HCEC 1CT (cell line): Measurements from ENCODE around the gene PRKACG.
"Not testable (repeated sequence)": the region's sequence is repeated elsewhere in the genome, so short reads cannot be mapped to it uniquely, and the experiment has no call there.

Experiments used
- DNase-seq: peaks from one replicate; pipeline ENCODE4 v3.0.0-alpha.2; 2017

Gene PRKACG

DNA sequence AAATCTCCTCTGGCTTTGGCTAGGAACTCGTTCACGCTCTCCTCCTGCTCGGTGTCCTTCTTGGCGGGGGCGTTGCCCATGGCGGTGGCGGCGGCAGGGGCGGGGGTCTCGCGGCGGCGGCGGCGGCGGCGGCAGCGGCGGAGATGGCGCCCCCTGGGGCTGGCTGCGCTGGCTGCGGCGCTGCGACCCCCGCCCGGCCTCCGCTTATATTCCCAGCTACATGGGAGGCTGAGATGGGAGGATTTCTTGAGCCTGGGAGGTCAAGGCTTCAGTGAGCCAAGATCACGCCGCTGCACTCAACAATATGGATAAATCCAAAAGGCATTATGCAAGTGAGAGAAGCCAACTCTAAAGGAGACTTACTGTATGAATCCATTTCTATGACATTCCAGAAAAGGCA is at the start of gene PRKACG:
Gene PRKACG (minus strand): TSS at position 101 of the 400 bp plus-strand sequence. CDS start 21 bp downstream, at position 80.
- no peak for DNase-seq

DNA sequence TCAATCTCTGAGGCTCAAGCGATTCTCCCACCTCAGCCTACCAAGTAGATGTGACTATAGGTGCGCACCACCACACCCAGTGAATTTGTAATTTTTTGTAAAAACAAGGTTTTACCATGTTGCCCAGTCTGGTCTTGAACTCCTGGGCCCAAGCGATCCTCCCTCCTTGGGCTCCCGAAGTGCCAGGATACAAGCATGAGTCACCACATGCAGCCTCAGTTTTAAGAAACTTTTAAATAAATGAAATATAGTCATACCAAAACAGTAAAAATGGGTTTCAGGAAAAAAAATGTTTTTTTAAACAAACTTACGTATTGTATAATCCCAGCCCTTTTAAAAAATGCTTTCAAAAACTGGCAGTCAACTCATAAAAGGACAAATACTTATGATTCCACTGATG is 48.3 kb upstream of the PRKACG start:
- no peak for DNase-seq

DNA sequence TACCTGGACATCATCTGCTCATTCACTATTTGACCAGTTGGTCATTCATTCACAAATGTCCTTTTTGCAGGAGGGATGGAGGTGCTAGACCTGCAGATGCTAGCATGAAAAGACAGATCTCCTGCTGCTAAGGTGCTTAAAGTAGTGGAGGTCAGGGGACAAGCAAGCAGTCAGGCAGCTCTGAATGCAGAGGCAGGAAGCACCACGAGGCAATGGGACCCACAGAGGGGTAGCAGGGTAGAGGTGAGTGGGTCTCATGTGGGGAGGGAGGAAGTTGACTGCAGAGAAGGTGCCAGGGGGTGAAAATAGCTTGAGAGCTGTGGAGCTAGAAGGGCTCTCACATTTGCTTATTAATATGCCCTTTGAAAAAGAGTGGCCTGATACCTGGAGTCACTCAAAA is 46.9 kb upstream of the PRKACG start:
- DNase-seq: no peak

DNA sequence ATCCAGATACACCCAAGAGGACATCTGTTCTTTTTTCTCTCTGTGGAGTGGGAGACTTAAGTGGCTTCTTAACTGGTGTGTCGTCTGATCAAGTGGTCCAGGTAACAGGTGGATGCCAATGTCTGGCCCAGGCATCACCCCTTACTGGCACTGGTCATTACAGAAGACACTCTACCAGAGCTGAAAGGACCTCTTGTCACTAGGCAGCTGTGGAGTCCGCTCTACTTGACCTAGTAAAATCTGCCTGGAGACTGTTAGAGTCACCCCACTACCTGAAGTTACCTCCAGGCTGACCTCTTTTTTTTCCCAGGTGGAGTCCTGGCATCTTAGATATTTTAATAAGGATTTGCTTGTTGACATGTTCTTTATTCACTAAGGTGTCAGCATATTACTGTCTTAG is 44.2 kb upstream of the PRKACG start:
- no peak for DNase-seq

DNA sequence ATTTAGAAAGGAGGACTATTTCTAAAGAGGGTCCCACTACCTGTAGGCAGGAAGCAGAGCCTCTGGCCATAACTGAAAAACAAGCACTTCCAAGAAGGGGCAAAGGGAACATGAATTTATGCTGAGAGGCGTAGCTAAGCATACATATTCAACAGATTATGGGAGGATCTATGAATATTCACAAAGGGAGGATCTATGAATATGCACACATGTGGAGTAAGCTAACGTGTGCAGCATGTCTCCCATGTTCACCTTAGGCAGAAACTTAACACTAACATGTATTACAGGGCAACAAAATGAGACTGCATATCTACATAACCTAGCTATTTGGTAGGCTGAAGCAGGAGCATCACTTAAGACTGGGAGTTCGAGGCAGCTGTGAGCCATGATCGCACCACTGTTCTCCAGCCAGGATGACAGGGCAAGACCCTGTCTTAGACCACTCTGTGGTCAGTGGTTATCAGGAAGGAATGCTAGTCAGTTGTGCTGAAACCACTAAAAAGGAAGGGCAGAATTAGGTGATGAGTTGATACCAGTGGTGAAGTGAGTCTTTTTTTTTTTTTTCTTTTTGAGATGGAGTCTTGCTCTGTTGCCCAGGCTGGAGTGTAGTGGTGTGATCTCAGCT is 42.4 kb upstream of the PRKACG start:
- DNase-seq: no peak

DNA sequence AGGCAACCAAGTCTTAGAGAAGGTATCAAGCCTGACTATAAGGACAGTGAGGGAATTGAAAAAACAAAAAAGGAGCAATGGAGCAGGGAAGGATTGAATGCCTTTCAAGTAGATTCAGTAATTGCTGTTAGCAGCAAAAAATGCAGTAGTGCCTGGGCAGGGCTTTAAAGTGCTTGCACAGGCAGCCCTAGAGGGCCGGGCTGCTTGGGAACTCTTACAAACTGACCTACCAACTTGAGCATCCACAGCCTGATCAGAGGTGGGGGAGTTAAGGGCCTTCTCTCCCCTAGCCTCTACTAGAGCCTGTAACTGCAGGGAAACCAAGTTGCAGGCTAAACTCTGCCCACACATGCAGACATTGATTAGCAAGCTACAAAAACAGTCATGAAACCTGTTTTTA is 41.1 kb upstream of the PRKACG start:
- no peak for DNase-seq

DNA sequence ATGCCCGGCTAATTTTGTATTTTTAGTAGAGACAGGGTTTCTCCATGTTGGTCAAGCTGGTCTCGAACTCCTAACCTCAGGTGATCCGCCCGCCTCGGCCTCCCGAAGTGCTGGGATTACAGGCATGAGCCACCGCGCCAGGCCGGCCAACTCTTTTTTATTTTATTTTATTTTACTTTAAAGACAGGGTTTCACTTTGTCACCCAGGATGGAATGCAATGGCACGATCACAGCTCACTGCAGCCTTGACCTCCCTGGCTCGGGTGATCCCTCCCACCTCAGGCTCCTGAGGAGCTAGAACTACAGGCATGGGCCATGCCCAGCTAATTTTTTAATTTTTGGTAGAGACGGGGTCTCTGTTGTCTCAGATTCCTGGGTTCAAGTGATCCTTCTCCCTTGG is 37.0 kb upstream of the PRKACG start:
- not testable (repeated sequence) for DNase-seq

DNA sequence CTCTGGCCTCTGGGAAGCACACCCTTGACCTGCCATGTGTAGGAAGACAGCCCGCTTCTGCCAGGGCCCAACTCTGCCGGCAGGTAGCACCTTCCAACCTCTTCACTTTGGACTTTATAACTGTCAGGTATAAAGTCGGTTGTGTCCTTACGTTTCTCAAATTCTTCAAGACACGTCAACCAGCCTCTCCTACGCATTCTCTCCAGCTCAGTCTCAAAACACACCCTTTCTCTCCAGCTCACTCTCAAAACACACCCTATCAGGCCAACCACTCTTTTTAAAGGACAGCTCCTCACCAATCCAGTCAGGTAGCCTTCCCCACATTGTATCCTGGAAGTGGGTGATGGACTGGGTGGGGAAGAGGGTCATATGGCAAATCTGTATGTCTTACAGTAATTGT is 35.2 kb upstream of the PRKACG start:
- DNase-seq: no peak

DNA sequence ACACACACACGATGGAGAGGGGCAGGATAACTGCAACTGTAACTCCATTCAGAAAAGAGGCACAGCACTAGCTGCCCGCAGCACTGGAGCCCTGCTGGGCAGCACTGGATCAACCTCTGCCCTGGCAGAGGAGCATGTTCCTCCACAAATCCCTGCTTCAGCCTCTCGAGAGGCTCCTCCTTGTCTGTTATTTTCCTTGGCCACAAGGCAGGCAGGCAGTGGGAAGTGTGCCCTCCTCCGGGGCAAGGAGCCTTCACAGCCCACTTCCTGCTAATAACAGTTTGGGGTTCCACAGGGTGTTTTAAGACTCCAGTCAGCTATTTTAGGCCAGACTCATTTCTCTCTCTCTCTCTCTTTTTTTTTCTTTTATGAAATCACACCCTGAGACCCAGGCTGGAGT is 33.5 kb upstream of the PRKACG start:
- DNase-seq: no peak

DNA sequence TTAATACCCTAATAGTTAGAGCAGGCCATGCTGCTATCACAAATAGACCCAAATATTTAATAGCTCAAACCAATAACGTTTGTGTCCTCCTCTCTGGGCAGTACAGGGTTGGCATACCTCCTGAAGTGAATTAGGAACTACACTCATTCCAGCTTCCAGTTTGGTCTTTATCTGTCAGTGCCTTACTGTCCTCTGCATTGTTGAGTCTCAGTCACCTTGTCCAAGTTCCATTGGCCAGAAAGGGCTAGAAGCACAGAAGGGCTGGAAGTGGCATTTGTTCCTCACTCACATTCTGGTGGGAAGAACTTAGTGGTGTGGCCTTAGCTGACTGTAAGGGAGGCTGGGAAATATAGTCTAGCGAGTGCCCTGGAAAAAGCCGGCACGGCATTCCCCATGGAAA is 32.8 kb upstream of the PRKACG start:
- DNase-seq: no peak

DNA sequence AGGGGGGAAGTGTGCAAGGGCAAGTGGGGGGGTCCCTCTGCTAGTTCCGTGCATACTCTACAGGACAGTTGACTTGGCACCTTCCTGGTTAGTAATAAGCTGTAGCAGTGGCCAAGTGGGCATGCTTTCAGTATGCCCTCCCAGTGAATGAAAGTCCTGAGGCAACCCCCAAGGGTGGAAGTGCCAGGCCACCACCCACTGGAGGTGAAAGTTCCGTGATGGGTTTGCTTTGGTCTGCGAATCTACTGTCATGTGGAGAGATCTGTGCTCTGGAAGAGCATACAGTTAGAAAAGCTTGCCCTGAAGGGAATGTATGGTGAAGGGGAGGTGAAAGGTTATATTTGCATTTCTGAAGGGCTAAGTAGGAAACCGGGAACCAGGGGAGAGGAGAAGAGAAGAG is 31.9 kb upstream of the PRKACG start:
- no peak for DNase-seq

DNA sequence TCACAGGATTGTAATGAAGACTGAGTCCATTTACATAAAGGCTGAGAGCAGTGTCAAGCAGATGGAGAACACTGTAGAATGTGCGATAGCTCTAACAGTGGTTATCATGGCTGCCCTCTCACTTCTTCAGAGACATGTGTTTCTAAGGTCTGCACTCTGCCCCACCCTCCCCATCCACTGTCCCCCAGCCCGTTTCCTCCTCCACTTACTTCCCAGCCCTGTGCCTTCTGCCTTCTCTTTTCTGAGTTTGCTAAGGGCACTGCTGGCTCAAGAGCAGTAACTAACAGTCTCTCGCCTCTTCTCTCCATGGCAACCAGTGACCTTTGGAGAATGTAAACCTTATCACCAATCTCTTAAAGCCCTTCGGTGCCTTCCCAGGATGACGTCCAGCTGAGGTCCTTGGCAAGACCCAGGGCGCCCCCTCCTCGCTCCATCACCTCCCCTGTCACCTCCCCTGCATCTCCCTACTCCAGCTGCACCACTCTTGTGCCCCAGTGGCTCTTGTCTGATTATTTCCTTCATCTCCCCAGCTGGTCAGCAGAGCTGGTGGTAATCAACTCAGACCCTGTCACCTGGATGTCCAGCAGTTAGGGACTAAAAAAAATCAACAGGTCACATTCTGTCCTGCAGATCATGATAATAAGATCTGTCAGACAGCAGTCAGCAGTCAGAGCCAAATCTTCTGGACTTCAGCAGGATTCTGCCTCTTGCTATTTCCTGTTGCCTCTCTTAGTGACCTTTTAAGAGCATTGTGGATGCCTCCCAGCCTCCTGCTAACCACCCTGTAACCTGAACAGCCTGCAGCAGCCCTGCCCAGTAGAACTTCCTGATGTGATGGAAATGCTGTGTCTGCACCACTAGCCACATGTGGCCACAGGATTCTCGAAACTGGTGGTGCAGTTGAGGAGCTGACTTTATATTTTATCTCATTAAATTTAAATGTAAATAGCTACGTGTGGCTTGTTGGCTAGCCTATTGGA is 30.6 kb upstream of the PRKACG start:
- peak; percentile 63 for DNase-seq

DNA sequence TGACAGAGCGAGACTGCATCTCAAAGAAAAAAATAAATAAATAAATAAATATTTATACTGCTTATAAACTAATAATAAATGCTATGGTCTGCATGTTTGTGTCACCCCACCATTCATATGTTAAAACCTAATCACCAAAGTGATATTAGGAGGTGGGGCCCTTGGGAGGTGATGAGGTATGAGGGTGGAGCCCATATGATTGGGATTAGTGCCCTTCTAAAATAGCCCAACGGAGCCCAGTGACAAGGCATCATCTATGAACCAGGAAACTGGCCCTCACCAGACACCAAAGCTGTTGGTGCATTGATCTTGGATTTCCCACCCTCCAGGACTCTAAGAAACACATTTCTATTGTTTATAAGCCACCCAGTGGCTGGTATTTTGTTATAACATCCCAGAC is 26.7 kb upstream of the PRKACG start:
- DNase-seq: no peak

DNA sequence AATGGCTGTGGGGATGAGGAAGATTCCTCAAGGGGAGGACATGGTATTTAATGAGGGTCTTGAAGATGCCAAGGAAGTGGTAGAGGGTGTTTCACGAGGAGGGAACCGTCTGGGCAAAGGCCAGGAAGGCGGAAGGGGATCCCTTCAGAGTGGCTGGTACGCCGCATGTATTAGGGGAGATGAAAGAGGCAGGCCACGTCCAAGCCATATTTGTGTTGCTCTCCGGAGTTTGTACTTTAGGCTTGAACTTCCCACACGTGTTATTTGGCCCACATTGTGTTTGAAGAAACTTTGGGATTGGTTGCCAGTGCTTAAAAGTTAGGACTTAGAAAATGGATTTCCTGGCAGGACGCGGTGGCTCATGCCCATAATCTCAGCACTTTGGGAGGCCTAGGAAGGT is 22.9 kb upstream of the PRKACG start:
- DNase-seq: no peak

DNA sequence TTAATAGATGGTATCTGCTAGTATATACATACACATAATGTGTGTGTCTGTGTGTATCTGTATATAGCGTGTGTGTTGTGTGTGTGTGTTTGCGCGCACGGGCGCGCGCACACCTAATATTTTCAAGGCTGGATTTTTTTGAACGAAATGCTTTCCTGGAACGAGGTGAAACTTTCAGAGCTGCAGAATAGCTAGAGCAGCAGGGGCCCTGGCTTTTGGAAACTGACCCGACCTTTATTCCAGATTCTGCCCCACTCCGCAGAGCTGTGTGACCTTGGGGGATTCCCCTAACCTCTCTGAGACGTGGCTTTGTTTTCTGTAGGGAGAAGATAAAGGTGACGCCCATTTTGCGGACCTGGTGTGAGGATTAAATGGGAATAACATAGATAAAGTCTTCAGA is 22.4 kb upstream of the PRKACG start:
- DNase-seq: peak; percentile 11

DNA sequence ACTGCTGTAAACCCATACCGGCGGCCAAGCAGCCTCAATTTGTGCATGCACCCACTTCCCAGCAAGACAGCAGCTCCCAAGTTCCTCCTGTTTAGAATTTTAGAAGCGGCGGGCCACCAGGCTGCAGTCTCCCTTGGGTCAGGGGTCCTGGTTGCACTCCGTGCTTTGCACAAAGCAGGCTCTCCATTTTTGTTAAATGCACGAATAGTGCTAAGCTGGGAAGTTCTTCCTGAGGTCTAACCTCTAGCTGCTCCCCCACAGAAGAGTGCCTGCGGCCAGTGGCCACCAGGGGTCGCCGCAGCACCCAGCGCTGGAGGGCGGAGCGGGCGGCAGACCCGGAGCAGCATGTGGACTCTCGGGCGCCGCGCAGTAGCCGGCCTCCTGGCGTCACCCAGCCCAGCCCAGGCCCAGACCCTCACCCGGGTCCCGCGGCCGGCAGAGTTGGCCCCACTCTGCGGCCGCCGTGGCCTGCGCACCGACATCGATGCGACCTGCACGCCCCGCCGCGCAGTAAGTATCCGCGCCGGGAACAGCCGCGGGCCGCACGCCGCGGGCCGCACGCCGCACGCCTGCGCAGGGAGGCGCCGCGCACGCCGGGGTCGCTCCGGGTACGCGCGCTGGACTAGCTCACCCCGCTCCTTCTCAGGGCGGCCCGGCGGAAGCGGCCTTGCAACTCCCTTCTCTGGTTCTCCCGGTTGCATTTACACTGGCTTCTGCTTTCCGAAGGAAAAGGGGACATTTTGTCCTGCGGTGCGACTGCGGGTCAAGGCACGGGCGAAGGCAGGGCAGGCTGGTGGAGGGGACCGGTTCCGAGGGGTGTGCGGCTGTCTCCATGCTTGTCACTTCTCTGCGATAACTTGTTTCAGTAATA is 21.8 kb upstream of the PRKACG start, which contains the start of gene FXN:
Gene FXN (plus strand): TSS at position 315 of the 871 bp plus-strand sequence. CDS start 31 bp downstream, at position 346.
- DNase-seq: peak; percentile 79

DNA sequence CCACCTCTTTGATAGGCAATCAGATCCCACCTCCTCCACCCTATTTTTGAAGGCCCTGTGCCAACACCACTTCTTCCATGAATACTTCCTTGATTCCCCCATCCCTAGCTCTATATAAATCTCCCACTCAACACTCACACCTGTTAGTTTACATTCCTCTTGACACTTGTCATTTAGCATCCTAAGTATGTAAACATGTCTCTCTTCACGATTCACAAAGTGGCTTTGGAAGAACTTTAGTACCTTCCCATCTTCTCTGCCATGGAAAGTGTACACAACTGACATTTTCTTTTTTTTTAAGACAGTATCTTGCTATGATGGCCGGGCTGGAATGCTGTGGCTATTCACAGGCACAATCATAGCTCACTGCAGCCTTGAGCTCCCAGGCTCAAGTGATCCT is 20.2 kb upstream of the PRKACG start:
- DNase-seq: no peak

DNA sequence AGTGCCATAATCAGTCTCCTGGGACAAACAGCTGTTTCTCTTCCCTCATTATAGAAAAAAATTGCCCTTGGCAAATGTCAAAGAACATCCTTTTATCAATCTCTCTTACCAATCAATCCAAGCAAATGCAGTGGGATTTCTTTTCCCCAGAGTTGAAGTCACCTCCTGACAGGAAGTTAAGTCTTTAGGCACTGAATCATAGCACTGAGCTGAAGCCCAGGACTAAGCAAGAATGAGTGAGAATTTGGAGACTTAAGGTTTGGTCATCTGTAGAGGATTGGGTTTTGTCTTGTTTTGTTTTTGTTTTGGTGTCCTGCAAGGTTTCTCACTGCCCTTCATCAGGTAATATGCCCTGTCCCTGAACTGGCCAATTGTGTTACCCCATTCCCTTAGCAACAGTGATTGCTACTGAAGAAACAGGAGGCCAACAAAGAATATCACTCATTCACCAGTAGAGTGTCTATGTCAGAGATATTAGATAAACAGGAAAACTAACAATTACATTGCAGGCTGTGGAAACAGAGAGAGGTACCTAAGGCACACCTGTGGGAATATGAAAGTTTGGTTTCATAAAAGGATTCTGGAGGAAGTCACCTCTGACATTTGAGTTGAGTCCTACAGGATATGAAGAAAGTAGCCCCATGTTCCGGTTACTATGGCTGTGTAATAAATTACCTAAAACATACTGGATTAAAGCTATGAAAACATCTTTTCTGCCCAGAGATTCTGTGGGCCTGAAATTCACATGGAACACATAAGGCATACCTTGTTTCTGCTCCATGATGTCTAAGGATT is 17.1 kb upstream of the PRKACG start:
- peak; percentile 67 for DNase-seq

DNA sequence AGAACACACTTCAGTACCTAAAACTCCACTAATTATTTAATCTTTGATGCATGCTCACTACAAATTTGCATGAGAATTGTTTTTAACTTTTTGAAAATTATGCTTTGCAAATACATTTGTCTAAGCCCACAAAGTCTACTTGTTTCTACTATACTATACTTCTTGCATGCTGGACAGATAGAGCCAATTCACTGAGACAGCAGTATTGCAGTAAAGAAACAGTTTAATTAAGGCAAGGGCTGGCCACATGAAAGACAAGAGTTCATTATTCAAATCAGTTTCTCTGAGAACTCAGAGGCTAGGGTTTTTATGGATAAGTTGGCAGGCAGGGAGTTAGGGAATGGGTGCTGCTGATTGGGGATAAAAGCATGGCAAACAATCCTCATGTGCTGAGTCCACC is 15.6 kb upstream of the PRKACG start:
- DNase-seq: no peak

DNA sequence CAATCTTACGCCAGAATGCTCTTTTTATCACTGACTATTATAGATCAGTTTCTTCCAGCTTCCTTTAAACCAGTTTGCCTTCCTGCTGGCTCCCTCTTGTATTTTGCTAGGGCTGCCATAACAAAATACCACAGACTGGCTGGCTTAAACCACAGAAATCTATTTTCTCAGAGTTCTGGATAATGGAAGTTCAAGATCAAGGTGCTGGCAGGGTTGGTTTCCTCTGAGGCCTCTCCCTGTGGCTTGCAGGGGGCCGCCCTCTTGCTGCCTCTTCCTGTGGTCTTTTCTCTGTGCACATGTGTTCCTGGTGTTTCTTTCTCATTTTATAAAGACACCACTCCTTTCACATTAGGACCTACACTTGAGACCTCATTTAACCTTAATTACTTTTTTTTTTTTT is 14.8 kb upstream of the PRKACG start:
- no peak for DNase-seq

DNA sequence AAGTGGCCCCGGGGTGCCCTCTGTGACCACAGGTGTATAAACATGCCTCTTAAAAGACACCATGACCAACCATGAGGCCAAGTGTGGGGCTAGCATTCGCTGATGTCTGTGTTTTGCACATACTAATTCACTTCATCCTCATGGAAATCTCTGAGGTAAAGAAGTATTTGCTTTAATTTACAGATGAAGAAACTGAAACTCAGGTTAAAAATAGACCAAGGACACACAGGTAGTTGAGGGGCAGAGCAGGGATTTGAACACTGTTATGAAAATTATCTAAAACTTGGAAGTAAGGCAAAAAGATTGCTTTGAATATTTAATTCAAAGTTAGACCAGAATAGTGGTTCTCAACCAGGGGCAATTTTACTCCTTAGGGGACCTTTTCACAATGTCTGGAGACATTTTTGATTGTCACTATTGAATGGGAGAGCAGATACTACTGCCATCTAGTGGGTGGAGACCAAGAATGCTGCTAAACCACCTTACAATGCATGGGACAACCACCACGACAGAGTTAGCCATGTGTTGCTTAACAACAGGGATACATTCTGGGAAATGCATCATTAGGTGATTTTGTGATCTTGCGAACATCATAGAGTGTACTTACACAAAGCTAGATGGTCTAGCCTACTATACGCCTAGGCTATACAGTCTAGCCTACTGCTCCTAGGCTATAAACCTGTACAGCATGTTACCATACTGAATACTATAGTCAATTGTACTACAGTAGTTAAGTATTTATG is 13.6 kb upstream of the PRKACG start:
- peak; percentile 39 for DNase-seq

DNA sequence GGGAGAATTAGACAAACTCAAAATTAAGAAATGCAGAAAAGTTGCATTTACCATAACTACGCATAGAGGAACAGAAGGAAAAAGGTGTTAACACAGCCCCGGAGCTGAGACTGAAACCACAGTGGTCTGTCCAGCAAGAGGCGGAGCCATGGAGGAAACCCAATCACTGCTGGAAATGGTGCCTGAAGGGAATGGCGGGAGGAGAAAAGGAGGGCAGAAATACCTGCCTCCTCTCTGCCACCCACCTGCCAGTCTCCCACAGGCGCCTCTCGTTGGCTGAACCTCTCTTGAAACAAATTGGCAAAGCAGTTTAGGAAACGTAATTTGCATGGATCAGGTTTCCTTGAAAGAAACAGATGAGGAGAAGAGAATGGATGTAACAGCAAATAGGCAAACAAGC is 9.7 kb upstream of the PRKACG start:
- DNase-seq: no peak
